Sigmoid colon (tissue), 7 donors: Measurements from ENCODE around the gene UCKL1. TPM values are rescaled to one million over a fixed set of nuclear protein-coding genes. Genes with fewer than 3 reads are reported as not detected.

Source experiments
- DNase-seq: peaks from one replicate; pipeline ENCODE4 v3.0.0-alpha.2; 2019
- H3K27ac ChIP-seq, 4 donors: fragments of 200-600 bp; sonication (generic); one replicate each; pipeline ENCODE4 v1.5.1; 2016 to 2019; ENCODE audit warnings: mild to moderate bottlenecking in 1 of 4
- H3K27me3 ChIP-seq, 3 donors: fragments of 200-600 bp; sonication (generic); one replicate each; pipeline ENCODE4 v1.5.1; 2019; ENCODE audit warnings: mild to moderate bottlenecking in 1 of 3
- H3K36me3 ChIP-seq, 4 donors: fragments of 200-600 bp; sonication (generic); one replicate each; pipeline ENCODE4 v1.5.1; 2016 to 2019
- H3K4me1 ChIP-seq, 4 donors: fragments of 200-600 bp; sonication (generic); one replicate each; pipeline ENCODE4 v1.5.1; 2017 to 2019
- H3K4me3 ChIP-seq, 4 donors: fragments of 200-600 bp; sonication (generic); one replicate each; pipeline ENCODE4 v1.5.1; 2017 to 2019; ENCODE audit warnings: mild to moderate bottlenecking in 2 of 4, moderate library complexity in 1 of 4
- H3K9me3 ChIP-seq, 4 donors: fragments of 200-600 bp in 3 of 4; sonication (generic) in 3 of 4; one replicate each; pipeline versions ENCODE4 v1.5.1 to v1.6.1; 2013 to 2019
- EP300 ChIP-seq, 4 donors: sonication (generic); formaldehyde crosslinking; IDR thresholded peaks; one replicate each; pipeline ENCODE4 v1.6.1; 2017; ENCODE audit warnings: antibody characterized with exemption in 4 of 4
- POLR2A ChIP-seq, 2 donors: fragments of 450-650 bp; IDR thresholded peaks; one replicate each; pipeline ENCODE4 v1.6.1; 2016; ENCODE audit warnings: antibody characterized with exemption in 2 of 2, mild to moderate bottlenecking in 2 of 2, moderate library complexity in 2 of 2
- POLR2AphosphoS5 ChIP-seq, 4 donors: sonication (generic); formaldehyde crosslinking; IDR thresholded peaks; one replicate each; pipeline ENCODE4 v1.6.1; 2017; ENCODE audit warnings: antibody characterized with exemption in 4 of 4
- WGBS, 2 donors: extraction: QIAGEN DNeasy Blood & Tissue Kit; methylation state at CpG; one replicate each; pipeline ENCODE4 v1.1.7; 2013; 5-methylcytosine and 5-hydroxymethylcytosine counted together
- intact Hi-C: fragments of 100-400 bp; cut with DNase I; formaldehyde crosslinking; loops from one replicate; pipeline ENCODE4 v1.15.1; 2023
- polyA plus RNA-seq, 3 donors: library from polyadenylated mRNA; stranded (reverse); fragments of 200-250 nt; gene quantifications; one replicate each; pipeline ENCODE4 v1.2.3, GENCODE V29; 2013
- total RNA-seq, 4 donors: library from RNA; depleted of rRNA; stranded (reverse); fragments of >200 nt; gene quantifications; one replicate each; pipeline ENCODE4 v1.1.0, GENCODE V29; 2016
- TF ChIP-seq, protein P1 (sequence below), 4 experiments: fragments of 450-650 bp in 3 of 4; fragments of 200-600 bp in 1 of 4; IDR thresholded peaks; one replicate each; pipeline ENCODE4 v1.5.1; 2016 to 2019; ENCODE audit warnings: antibody characterized with exemption in 4 of 4, mild to moderate bottlenecking in 3 of 4, moderate library complexity in 2 of 4
- donor health status: healthy with polysubstance abuse.
- donor health status: Bipolar disorder and iron deficiency.
- donor health status: healthy.

Gene UCKL1
- 10 to 100 TPM; 21.1 to 36.3 (median 24.9) TPM for total RNA-seq
- polyA plus RNA-seq = 10 to 100 TPM; 22.8 to 45.6 (median 26.1) TPM

DNA sequence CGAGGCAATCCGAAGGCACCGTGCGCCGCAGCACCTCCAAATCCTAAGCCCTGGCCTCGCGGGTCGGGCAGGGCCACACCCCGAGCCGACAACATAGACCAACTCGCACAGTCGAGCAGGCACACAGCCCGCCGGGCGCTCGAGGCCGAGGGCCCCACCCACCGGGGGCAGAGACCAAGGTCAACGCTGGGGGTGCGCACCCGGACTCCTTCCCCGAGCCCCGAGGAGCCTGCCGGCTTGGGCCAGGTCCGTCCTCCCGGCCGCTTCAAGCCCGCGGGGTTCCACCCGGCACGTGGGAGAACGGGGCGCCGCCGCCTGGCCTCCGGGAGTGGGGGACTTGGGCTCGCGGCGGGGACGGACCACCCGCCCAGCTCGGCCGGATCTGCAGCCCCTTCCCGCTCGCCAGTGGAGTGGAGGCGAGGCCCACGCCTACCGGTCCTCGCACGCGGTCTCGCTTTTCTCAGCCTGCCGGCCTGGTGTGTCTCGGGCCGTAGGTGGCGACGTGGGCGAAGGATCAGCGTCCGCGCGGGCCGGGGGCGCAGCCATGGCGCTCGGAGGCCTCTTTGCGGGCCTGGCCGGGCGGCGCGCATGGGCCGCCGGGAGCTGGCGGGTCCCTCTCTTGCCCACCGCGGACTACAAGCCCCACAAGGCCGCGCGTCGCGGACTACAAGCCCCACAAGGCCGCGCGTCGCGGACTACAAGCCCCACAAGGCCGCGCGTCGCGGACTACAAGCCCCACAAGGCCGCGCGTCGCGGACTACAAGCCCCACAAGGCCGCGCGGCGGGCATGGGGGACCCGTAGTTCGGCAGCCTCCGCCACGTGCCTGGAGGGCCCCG, at the start of gene UCKL1:
UCKL1 (minus strand) TSS at position 590 of the 837 bp plus-strand sequence; CDS start at position 546, 44 bp downstream.
- intact Hi-C loops = no loop called here
- Histone ChIP-seq H3K9me3 (no peaks in the 10 kb centered on the region), H3K36me3 (peaks cover 0 to 16% (median 0%) of the 10 kb centered on the region in 4 donors), H3K4me3 (peak within 1 kb of the TSS; percentile 91 to 100 (median 98)), H3K27me3 (no peaks in the 10 kb centered on the region), H3K27ac (peak within 1 kb of the TSS; percentile 90 to 99 (median 97)), H3K4me1 (peaks cover 0 to 61% (median 57%) of the 10 kb centered on the region in 4 donors)
- DNase-seq = peak; percentile 97
- TF ChIP-seq POLR2AphosphoS5 (IDR thresholded peaks at IDR 0.05) = peak; percentile 66 to 94 (median 85)
- peak; percentile 53 to 54 for TF ChIP-seq POLR2A (IDR thresholded peaks at IDR 0.05)
- TF ChIP-seq, protein P1, sequence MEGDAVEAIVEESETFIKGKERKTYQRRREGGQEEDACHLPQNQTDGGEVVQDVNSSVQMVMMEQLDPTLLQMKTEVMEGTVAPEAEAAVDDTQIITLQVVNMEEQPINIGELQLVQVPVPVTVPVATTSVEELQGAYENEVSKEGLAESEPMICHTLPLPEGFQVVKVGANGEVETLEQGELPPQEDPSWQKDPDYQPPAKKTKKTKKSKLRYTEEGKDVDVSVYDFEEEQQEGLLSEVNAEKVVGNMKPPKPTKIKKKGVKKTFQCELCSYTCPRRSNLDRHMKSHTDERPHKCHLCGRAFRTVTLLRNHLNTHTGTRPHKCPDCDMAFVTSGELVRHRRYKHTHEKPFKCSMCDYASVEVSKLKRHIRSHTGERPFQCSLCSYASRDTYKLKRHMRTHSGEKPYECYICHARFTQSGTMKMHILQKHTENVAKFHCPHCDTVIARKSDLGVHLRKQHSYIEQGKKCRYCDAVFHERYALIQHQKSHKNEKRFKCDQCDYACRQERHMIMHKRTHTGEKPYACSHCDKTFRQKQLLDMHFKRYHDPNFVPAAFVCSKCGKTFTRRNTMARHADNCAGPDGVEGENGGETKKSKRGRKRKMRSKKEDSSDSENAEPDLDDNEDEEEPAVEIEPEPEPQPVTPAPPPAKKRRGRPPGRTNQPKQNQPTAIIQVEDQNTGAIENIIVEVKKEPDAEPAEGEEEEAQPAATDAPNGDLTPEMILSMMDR (IDR thresholded peaks at IDR 0.05) = peak in 1 of 4 experiments; percentile 4
- TF ChIP-seq EP300 (IDR thresholded peaks at IDR 0.05) = no peak
- WGBS, 2 donors = 0% methylated on average over 105 of the region's 105 CpGs

DNA sequence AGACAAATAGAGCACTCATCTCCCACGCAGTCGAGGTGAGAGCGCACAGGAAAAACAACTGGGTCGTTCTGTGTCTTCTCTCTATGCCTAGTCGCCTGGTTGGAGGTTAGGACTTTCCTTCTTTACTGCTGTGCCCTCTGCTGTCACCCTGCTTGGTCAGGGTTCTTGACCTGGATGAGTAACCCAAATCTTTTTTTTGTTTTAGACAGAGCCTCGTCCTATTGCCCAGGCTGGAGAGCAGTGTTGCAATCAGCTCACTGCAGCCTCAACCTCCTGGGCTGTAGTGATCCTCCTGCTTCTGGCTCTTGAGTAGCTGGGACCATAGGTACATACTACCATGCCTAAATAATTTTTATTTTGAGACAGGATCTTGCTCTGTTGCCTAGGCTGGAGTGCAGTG, 49.2 kb upstream of the UCKL1 start:
- peaks cover 4 to 96% (median 55%) of the 10 kb centered on the region in 4 donors for H3K36me3 ChIP-seq
- intact Hi-C loops = no loop called here
- H3K27me3 ChIP-seq = no peaks in the 10 kb centered on the region
- TF ChIP-seq POLR2AphosphoS5 (IDR thresholded peaks at IDR 0.05) = no peak
- TF ChIP-seq EP300 (IDR thresholded peaks at IDR 0.05) = no peak
- no peak for TF ChIP-seq POLR2A (IDR thresholded peaks at IDR 0.05)
- H3K4me3 ChIP-seq = no peak overlapping the region
- no peak for DNase-seq
- WGBS, 2 donors = 84 to 91% methylated on average over 6 of the region's 6 CpGs
- no peaks in the 10 kb centered on the region for H3K4me1 ChIP-seq
- no peak overlapping the region for H3K27ac ChIP-seq
- H3K9me3 ChIP-seq = no peaks in the 10 kb centered on the region

DNA sequence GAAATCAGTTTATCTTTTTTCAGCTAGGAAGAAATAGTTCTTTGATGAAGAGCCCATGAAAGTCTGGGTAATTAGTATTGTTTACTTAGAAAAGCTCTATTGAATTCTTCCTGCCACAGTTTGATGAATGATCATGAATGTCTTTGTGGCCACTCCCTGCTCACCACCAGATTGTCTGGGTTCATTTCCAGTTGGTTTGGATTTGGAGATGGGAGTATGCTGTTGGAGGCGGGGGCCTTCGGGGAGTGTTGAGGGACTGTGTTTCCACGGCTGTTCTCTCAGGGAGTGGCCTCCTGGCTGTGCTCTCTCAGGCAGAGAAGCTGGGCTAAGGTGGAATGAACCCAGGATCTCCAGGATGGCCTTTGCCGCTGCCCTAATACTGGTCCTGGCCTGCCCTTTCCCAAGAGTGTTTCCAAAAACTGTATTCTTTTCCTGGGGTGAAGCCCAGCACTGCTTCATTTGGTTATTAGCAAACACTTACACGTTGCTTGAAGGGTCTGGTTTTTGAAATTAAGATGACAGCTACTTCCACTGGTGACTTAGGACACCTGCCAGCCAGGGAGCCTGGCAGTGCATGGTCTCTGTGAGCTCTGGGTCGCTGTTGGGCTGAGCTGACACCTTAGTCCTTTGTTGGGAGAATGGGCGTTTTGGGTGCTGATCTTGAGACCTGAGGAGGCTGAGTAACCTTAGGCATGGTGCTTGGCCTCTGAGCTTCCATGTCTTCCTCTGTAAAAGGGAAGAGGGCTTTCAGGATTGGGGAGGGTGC, 47.9 kb upstream of the UCKL1 start:
- intact Hi-C loops = no loop called here
- WGBS, 2 donors = 62 to 77% methylated on average over 7 of the region's 7 CpGs
- TF ChIP-seq, protein P1 (IDR thresholded peaks at IDR 0.05) = no peak
- no peak for TF ChIP-seq POLR2AphosphoS5 (IDR thresholded peaks at IDR 0.05)
- TF ChIP-seq EP300 (IDR thresholded peaks at IDR 0.05) = no peak
- TF ChIP-seq POLR2A (IDR thresholded peaks at IDR 0.05) = no peak
- Histone ChIP-seq H3K4me3 (no peak overlapping the region), H3K27ac (no peak overlapping the region), H3K4me1 (no peaks in the 10 kb centered on the region), H3K27me3 (no peaks in the 10 kb centered on the region), H3K9me3 (no peaks in the 10 kb centered on the region), H3K36me3 (peaks cover 10 to 96% (median 58%) of the 10 kb centered on the region in 4 donors)
- no peak for DNase-seq

DNA sequence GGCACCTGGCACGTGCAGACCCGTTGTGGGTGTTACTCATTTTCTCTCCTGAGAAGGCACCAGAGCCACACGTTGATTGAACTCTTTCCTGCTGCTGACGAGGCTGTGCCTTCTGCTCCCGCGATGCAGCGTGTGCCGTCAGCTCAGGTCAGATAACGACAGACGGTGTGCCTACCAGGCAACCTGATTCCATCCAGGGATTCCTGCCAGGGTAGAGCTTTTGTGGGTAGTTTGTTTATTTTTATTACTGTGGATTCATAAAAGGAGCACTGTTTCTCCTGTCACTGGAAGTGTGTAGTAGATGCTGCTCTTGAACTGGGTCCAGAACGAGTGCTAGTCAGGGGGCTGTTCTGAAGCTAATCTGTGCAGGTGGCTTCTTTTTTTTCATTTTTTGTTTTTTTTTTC, 45.4 kb upstream of the UCKL1 start:
- intact Hi-C loops = no loop called here
- no peaks in the 10 kb centered on the region for H3K4me1 ChIP-seq
- no peak overlapping the region for H3K27ac ChIP-seq
- TF ChIP-seq POLR2A (IDR thresholded peaks at IDR 0.05) (no peak), POLR2AphosphoS5 (IDR thresholded peaks at IDR 0.05) (no peak)
- 33 to 68% methylated on average over 11 of the region's 11 CpGs for WGBS, 2 donors
- DNase-seq = no peak
- peaks cover 28 to 98% (median 62%) of the 10 kb centered on the region in 4 donors for H3K36me3 ChIP-seq
- no peak overlapping the region for H3K4me3 ChIP-seq
- H3K27me3 ChIP-seq = no peaks in the 10 kb centered on the region
- H3K9me3 ChIP-seq = no peaks in the 10 kb centered on the region

DNA sequence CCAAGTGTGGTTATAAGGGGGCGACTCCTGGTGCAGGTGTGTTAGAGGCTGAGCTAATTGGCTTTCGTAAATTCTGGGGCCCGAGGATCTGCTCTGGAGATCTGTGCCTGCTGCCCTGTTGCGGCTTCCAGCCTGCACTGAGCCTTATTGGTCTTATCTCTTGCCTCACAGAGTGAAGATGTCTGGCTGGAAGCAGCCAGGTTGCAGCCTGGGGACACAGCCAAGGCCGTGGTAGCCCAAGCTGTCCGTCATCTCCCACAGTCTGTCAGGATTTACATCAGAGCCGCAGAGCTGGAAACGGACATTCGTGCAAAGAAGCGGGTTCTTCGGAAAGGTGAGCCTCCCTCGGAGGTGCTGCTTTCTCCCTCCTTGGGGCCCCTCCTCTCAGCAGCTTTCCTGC, 44.7 kb upstream of the UCKL1 start:
- TF ChIP-seq POLR2AphosphoS5 (IDR thresholded peaks at IDR 0.05) (no peak), POLR2A (IDR thresholded peaks at IDR 0.05) (no peak)
- TF ChIP-seq, protein P1 (IDR thresholded peaks at IDR 0.05) = no peak
- Histone ChIP-seq H3K4me1 (no peaks in the 10 kb centered on the region), H3K4me3 (no peak overlapping the region), H3K36me3 (peaks cover 35 to 100% (median 68%) of the 10 kb centered on the region in 4 donors), H3K27me3 (no peaks in the 10 kb centered on the region), H3K27ac (no peak overlapping the region), H3K9me3 (no peaks in the 10 kb centered on the region)
- no peak for DNase-seq
- WGBS, 2 donors = 94 to 97% methylated on average over 12 of the region's 12 CpGs
- intact Hi-C loops = no loop called here
